T follicular helper cell (primary cell): ENCODE measurements around the gene SLC20A1.
"Not testable (repeated sequence)": the region's sequence is repeated elsewhere in the genome, so short reads cannot be mapped to it uniquely, and the experiment has no call there.

Experiments
- DNase-seq: peaks from one replicate; pipeline ENCODE4 v3.0.0-alpha.2; 2020; ENCODE audit warnings: low read depth
- total RNA-seq, 2 experiments: gene quantifications; one replicate each; lab custom pipeline; 2026; lab: John Stamatoyannopoulos, UW

Gene SLC20A1
- total RNA-seq: 130 to 134 reads per million in 2 experiments

- peak; percentile 98 for DNase-seq
Measured at GRCh38 chr2:112645310-112646101, at the start of gene SLC20A1. TSS of gene SLC20A1 (plus strand) at chr2:112645939. CDS start at chr2:112646829, 890 bp downstream.

- DNase-seq: no peak
Measured at GRCh38 chr2:112597537-112598322, 48.0 kb upstream of the SLC20A1 start.

- DNase-seq: no peak
Measured at GRCh38 chr2:112600634-112601033, 45.1 kb upstream of the SLC20A1 start.

GRCh38 chr2:112601754-112602153, 44.0 kb upstream of the SLC20A1 start:
- no peak for DNase-seq

GRCh38 chr2:112602917-112603316, 42.8 kb upstream of the SLC20A1 start:
- no peak for DNase-seq

GRCh38 chr2:112603731-112604130, 42.0 kb upstream of the SLC20A1 start:
- DNase-seq: no peak

- DNase-seq: no peak
Measured at GRCh38 chr2:112604952-112605351, 40.8 kb upstream of the SLC20A1 start.

- no peak for DNase-seq
Measured at GRCh38 chr2:112605926-112606325, 39.8 kb upstream of the SLC20A1 start.

GRCh38 chr2:112606547-112606946, 39.2 kb upstream of the SLC20A1 start:
- no peak for DNase-seq

GRCh38 chr2:112607680-112608438, 37.9 kb upstream of the SLC20A1 start:
- no peak for DNase-seq

GRCh38 chr2:112609320-112609719, 36.4 kb upstream of the SLC20A1 start:
- DNase-seq: not testable (repeated sequence)

GRCh38 chr2:112612283-112612682, 33.5 kb upstream of the SLC20A1 start:
- not testable (repeated sequence) for DNase-seq

GRCh38 chr2:112614201-112614840, 31.4 kb upstream of the SLC20A1 start:
- no peak for DNase-seq

- DNase-seq: no peak
Measured at GRCh38 chr2:112615051-112615450, 30.7 kb upstream of the SLC20A1 start.

- not testable (repeated sequence) for DNase-seq
Measured at GRCh38 chr2:112615798-112616197, 29.9 kb upstream of the SLC20A1 start.

- no peak for DNase-seq
Measured at GRCh38 chr2:112618383-112618782, 27.4 kb upstream of the SLC20A1 start.

- no peak for DNase-seq
Measured at GRCh38 chr2:112621790-112622527, 23.8 kb upstream of the SLC20A1 start.

- DNase-seq: no peak
Measured at GRCh38 chr2:112622528-112622849, 23.2 kb upstream of the SLC20A1 start.

- peak; percentile 49 for DNase-seq
Measured at GRCh38 chr2:112623913-112624777, 21.6 kb upstream of the SLC20A1 start.

GRCh38 chr2:112625474-112626114, 20.1 kb upstream of the SLC20A1 start:
- DNase-seq: no peak
